Activated CD4-positive, alpha-beta T cell treated with anti-CD3 and anti-CD28 coated beads, Interleukin-2, amount 50 U/mL, for 16 hours (primary cell): ENCODE results near the gene KRTAP19-7.

Experiments
- DNase-seq: peaks from one replicate; pipeline ENCODE4 v3.0.0-alpha.2; 2020

The KRTAP19-7 gene

GRCh38 chr21:30561264-30561895 is at the start of gene KRTAP19-7:
KRTAP19-7 (minus strand) TSS chr21:30561314; CDS start chr21:30561289, 25 bp downstream.
- no peak for DNase-seq

GRCh38 chr21:30605968-30606367 is 44.9 kb upstream of the KRTAP19-7 start:
- DNase-seq, result no peak

- no peak for DNase-seq
These were observed 39.7 kb upstream of the KRTAP19-7 start, which contains the start of gene KRTAP22-1 for GRCh38 chr21:30600787-30601186. KRTAP22-1 (plus strand) TSS chr21:30601087.

- no peak for DNase-seq
These were observed 37.7 kb upstream of the KRTAP19-7 start, which contains the start of gene KRTAP6-2 for GRCh38 chr21:30598802-30599201. KRTAP6-2 (minus strand) TSS chr21:30598902; CDS start chr21:30598874, 28 bp downstream.

- DNase-seq, result no peak
These were observed 31.0 kb upstream of the KRTAP19-7 start, which contains the start of gene KRTAP6-3 for GRCh38 chr21:30592140-30592539. KRTAP6-3 (plus strand) TSS chr21:30592440; CDS start chr21:30592446, 6 bp downstream.

- no peak for DNase-seq
These were observed 29.2 kb upstream of the KRTAP19-7 start, which contains the start of gene KRTAP22-2 for GRCh38 chr21:30590297-30590696. KRTAP22-2 (minus strand) TSS chr21:30590397.

- no peak for DNase-seq
These were observed 21.8 kb upstream of the KRTAP19-7 start for GRCh38 chr21:30582870-30583269.

- DNase-seq, result no peak
These were observed 19.0 kb upstream of the KRTAP19-7 start for GRCh38 chr21:30580132-30580531.

GRCh38 chr21:30579346-30579745 is 18.2 kb upstream of the KRTAP19-7 start:
- no peak for DNase-seq

- DNase-seq, result no peak
These were observed 16.7 kb upstream of the KRTAP19-7 start for GRCh38 chr21:30577766-30578165.

- no peak for DNase-seq
These were observed 6.5 kb upstream of the KRTAP19-7 start for GRCh38 chr21:30567617-30568016.

GRCh38 chr21:30563630-30564029 is 2.5 kb upstream of the KRTAP19-7 start:
- no peak for DNase-seq

- DNase-seq, result no peak
These were observed 2.0 kb upstream of the KRTAP19-7 start for GRCh38 chr21:30563072-30563471.

GRCh38 chr21:30561957-30562356 is 843 bp upstream of the KRTAP19-7 start:
- no peak for DNase-seq

- no peak for DNase-seq
These were observed 6.0 kb downstream of the KRTAP19-7 start for GRCh38 chr21:30555095-30555494.

- no peak for DNase-seq
These were observed 8.3 kb downstream of the KRTAP19-7 start for GRCh38 chr21:30552782-30553181.

- no peak for DNase-seq
These were observed 19.4 kb downstream of the KRTAP19-7 start, which contains the start of gene KRTAP19-6 for GRCh38 chr21:30541764-30542163. KRTAP19-6 (minus strand) TSS chr21:30541864; CDS start chr21:30541833, 31 bp downstream.

- DNase-seq, result no peak
These were observed 42.2 kb downstream of the KRTAP19-7 start for GRCh38 chr21:30518876-30519275.

- no peak for DNase-seq
These were observed 45.4 kb downstream of the KRTAP19-7 start for GRCh38 chr21:30515681-30516080.
